Activated CD8-positive, alpha-beta memory T cell treated with anti-CD3 and anti-CD28 coated beads for 48 hours (primary cell): ENCODE measurements around the gene CCNQ.
A peak's percentile ranks its signal among the peaks of the same experiment; 100 is the strongest.

Source experiments
- DNase-seq, 3 experiments: peaks; one replicate each; pipeline ENCODE4 v3.0.0-alpha.2; 2020; ENCODE audit warnings: low read depth in 2 of 3, low spot score in 2 of 3

CCNQ gene

GRCh38 chrX:153599192-153600031 lies 473 bp upstream of the CCNQ start:
- DNase-seq, result peak; percentile 40 to 82 (median 46)

GRCh38 chrX:153596981-153597750 lies 1.8 kb downstream of the CCNQ start:
- DNase-seq, result no peak

- no peak for DNase-seq
Measured at GRCh38 chrX:153595859-153596857, 2.8 kb downstream of the CCNQ start.

- DNase-seq, result no peak
Measured at GRCh38 chrX:153595387-153595786, 3.6 kb downstream of the CCNQ start.

- no peak for DNase-seq
Measured at GRCh38 chrX:153593811-153594500, 5.0 kb downstream of the CCNQ start.

- DNase-seq, result no peak
Measured at GRCh38 chrX:153592966-153593688, 5.8 kb downstream of the CCNQ start.

GRCh38 chrX:153592091-153592833 lies 6.7 kb downstream of the CCNQ start:
- no peak for DNase-seq

- no peak for DNase-seq
Measured at GRCh38 chrX:153590961-153591956, 7.7 kb downstream of the CCNQ start.

- DNase-seq, result no peak
Measured at GRCh38 chrX:153588782-153589446, 10.0 kb downstream of the CCNQ start.

- no peak for DNase-seq
Measured at GRCh38 chrX:153588021-153588781, 10.7 kb downstream of the CCNQ start.

GRCh38 chrX:153587342-153587741 lies 11.6 kb downstream of the CCNQ start:
- DNase-seq, result no peak

GRCh38 chrX:153585827-153586226 lies 13.1 kb downstream of the CCNQ start:
- DNase-seq, result no peak

GRCh38 chrX:153583433-153583832 lies 15.5 kb downstream of the CCNQ start:
- no peak for DNase-seq

GRCh38 chrX:153582896-153583295 lies 16.0 kb downstream of the CCNQ start:
- peak in 2 of 3 experiments; percentile 23 to 25 for DNase-seq

- no peak for DNase-seq
Measured at GRCh38 chrX:153580700-153581386, 18.1 kb downstream of the CCNQ start.

- no peak for DNase-seq
Measured at GRCh38 chrX:153578889-153579288, 20.1 kb downstream of the CCNQ start.
